Heart left ventricle (tissue), 13 donors: Measurements from ENCODE around the gene TMEM171.

Experiments used
- POLR2A ChIP-seq, 2 donors: fragments of 450-650 bp; IDR thresholded peaks; one replicate each; pipeline ENCODE4 v1.6.1; 2017; ENCODE audit warnings: antibody characterized with exemption in 2 of 2, mild to moderate bottlenecking in 2 of 2, moderate library complexity in 2 of 2
- TF ChIP-seq, protein P1 (sequence below), 12 donors: fragments of 200-600 bp; sonication (generic) in 4 of 12; IDR thresholded peaks; one replicate each; pipeline versions ENCODE4 v1.5.0 to v1.8.0; 2018 to 2022; ENCODE audit warnings: antibody characterized with exemption in 12 of 12, mild to moderate bottlenecking in 5 of 12
- donor health status: ischemic (EF 13 %, LVEDD 7.1; RV severe dilation, severe dysfunction).
- donor health status: DM: no; HTN: yes; CAD: no.
- donor health status: DM: no; HTN: no; CAD: no.
- donor health status: ischemic (EF 25% LVEDD 6.9; RV normal size, moderate dysfunction).
- donor health status: ischemic (EF 25% LVEDD 5.7; RV mildly dilated, moderate dysfunction).
- donor health status: ischemic (EF 35%, LVEDD 5.7; RV mildly dilated, moderate dysfunction).
- donor health status: nonischemic (EF 11% LVEDD 7.7; RV severe dilation, severe dysfunction).
- donor health status: DM: yes; HTN: yes; CAD: no.
- donor health status: PGD.
- donor health status: ischemic (EF 29% LVEDD 5.4; RV normal size, mild dysfunction).
- donor health status: nonischemic (EF 23%, LVEDD 6.1; RV moderate dilation, normal function).

DNA sequence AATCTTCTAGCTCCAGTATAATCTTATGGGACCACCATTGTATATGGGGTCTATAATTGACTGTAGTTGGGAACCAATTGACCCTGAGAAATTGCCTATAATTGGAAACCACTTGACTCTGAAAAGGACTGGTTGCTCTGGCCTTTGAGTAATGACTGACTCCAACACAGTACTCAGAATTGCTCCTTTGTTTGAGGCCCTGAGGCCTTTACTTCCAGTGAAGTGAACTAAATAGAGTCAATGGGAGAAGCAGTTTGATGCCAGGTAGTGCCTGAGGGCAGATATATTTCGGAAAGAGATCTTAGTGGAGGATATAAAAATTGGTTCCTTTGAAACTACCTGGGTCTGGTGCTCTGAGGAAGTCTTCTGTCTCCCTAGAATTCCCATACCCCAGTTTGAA is 16.0 kb upstream of the TMEM171 start:
- TF ChIP-seq, protein P1, sequence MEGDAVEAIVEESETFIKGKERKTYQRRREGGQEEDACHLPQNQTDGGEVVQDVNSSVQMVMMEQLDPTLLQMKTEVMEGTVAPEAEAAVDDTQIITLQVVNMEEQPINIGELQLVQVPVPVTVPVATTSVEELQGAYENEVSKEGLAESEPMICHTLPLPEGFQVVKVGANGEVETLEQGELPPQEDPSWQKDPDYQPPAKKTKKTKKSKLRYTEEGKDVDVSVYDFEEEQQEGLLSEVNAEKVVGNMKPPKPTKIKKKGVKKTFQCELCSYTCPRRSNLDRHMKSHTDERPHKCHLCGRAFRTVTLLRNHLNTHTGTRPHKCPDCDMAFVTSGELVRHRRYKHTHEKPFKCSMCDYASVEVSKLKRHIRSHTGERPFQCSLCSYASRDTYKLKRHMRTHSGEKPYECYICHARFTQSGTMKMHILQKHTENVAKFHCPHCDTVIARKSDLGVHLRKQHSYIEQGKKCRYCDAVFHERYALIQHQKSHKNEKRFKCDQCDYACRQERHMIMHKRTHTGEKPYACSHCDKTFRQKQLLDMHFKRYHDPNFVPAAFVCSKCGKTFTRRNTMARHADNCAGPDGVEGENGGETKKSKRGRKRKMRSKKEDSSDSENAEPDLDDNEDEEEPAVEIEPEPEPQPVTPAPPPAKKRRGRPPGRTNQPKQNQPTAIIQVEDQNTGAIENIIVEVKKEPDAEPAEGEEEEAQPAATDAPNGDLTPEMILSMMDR (IDR thresholded peaks at IDR 0.05), result no peak
- TF ChIP-seq POLR2A (IDR thresholded peaks at IDR 0.05), result no peak
